RWPE2 (cell line): Measurements from ENCODE around the gene OR2W3.

Source experiments
- ATAC-seq: fragments of 200-7000 bp; cut with Tn5 transposase; 3 replicates; pipeline ENCODE4 v1.9.1; 2021; ENCODE audit warnings: low read depth
- DNase-seq: peaks from one replicate; pipeline ENCODE4 v3.0.0-alpha.2; 2020; ENCODE audit warnings: low spot score
- H3K27ac ChIP-seq: fragments of 450-650 bp; 2 replicates; pipeline ENCODE4 v1.5.1; 2017; ENCODE audit warnings: mild to moderate bottlenecking; ENCODE audit not compliant: poor library complexity, severe bottlenecking
- H3K27me3 ChIP-seq: fragments of 250-450 bp; sonication (Bioruptor Pico); 2 replicates; pipeline ENCODE4 v1.5.1; 2021; ENCODE audit warnings: mild to moderate bottlenecking, moderate library complexity; ENCODE audit not compliant: insufficient read depth, poor library complexity, severe bottlenecking
- H3K36me3 ChIP-seq: fragments of 250-450 bp; sonication (Bioruptor Pico); 2 replicates; pipeline ENCODE4 v1.5.1; 2020; ENCODE audit warnings: low read depth, mild to moderate bottlenecking, moderate library complexity
- H3K4me1 ChIP-seq: fragments of 250-450 bp; sonication (Bioruptor Pico); 2 replicates; pipeline ENCODE4 v1.5.1; 2021; ENCODE audit warnings: mild to moderate bottlenecking, moderate library complexity; ENCODE audit not compliant: insufficient read depth, poor library complexity, severe bottlenecking
- H3K4me3 ChIP-seq: fragments of 250-450 bp; sonication (Bioruptor Pico); 2 replicates; pipeline ENCODE4 v1.5.1; 2021; ENCODE audit warnings: mild to moderate bottlenecking, moderate library complexity; ENCODE audit not compliant: severe bottlenecking
- H3K9me3 ChIP-seq: fragments of 250-450 bp; sonication (Bioruptor Pico); 2 replicates; pipeline ENCODE4 v1.5.1; 2021; ENCODE audit warnings: mild to moderate bottlenecking, moderate library complexity; ENCODE audit not compliant: severe bottlenecking
- CTCF ChIP-seq: fragments of 450-650 bp; IDR thresholded peaks from one replicate; pipeline ENCODE4 v1.5.1; 2017; ENCODE audit warnings: mild to moderate bottlenecking, moderate library complexity; ENCODE audit not compliant: poor library complexity, severe bottlenecking

Gene OR2W3

DNA sequence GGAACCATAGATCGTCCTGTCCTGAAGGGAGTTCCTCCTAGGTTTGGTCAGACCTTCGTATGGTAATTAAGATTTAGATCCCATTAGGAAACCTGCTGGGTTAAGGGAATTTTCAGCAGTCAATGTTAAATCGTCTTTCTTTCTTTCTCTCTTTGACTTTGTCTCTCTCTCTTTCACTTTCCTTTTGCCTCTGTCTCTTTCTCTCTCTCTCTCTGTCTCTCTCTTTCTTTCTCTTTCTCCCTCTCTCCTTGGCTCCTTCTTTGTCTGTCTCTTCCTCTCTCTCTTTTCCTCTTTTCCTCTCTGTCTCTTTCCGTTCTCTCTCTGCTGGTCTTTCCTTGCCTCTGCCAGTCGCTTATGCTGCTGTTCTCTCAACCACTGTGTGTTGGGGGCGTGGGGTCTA, 8.7 kb downstream of the OR2W3 start:
- H3K27me3 ChIP-seq = no peaks in the 10 kb centered on the region
- no peak overlapping the region for H3K4me3 ChIP-seq
- DNase-seq = no peak
- H3K4me1 ChIP-seq = no peaks in the 10 kb centered on the region
- H3K36me3 ChIP-seq = no peaks in the 10 kb centered on the region
- no peak for TF ChIP-seq CTCF
- ATAC-seq = no peak
- no peaks in the 10 kb centered on the region for H3K9me3 ChIP-seq
- H3K27ac ChIP-seq = no peak overlapping the region

- no peak for TF ChIP-seq CTCF
- Histone ChIP-seq H3K36me3 (no peaks in the 10 kb centered on the region), H3K27ac (no peak overlapping the region), H3K4me1 (no peaks in the 10 kb centered on the region), H3K4me3 (no peak overlapping the region), H3K9me3 (no peaks in the 10 kb centered on the region), H3K27me3 (no peaks in the 10 kb centered on the region)
- DNase-seq (no peak), ATAC-seq (no peak)
Measured at GRCh38 chr1:247905181-247905580, 9.8 kb downstream of the OR2W3 start.

DNA sequence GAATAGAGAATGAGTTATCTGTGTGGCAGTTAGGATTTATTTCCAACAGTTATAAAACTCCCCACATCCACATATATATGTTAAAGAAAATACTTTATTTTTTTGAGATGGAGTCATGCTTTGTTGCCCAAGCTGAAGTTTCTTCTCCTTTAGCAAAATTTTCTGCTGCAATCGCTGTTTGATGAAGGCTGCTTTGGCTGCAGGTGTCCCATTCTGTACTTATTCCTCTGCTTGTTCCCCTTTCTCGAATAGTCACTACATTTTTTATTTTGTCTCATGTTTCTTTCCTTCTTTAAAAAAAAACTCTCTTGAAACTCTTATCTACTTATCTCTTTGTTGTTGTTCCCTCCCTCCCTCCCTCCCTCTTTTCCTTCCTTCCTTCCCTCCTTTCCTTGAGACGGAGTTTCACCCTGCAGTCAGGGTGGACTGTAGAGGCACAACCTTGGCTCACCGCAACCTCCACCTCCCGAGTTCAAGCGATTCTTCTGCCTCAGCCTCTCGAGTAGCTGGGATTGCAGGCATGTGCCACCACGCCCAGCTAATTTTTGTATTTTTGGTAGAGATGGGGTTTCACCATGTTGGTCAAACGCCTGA, 10.6 kb downstream of the OR2W3 start:
- TF ChIP-seq CTCF = no peak
- H3K4me3 ChIP-seq = no peak overlapping the region
- H3K4me1 ChIP-seq = no peaks in the 10 kb centered on the region
- H3K9me3 ChIP-seq = no peaks in the 10 kb centered on the region
- DNase-seq (no peak), ATAC-seq (no peak; the same call in 2 of the 3 replicates)
- H3K27me3 ChIP-seq = no peaks in the 10 kb centered on the region
- H3K36me3 ChIP-seq = no peaks in the 10 kb centered on the region
- no peak overlapping the region for H3K27ac ChIP-seq

DNA sequence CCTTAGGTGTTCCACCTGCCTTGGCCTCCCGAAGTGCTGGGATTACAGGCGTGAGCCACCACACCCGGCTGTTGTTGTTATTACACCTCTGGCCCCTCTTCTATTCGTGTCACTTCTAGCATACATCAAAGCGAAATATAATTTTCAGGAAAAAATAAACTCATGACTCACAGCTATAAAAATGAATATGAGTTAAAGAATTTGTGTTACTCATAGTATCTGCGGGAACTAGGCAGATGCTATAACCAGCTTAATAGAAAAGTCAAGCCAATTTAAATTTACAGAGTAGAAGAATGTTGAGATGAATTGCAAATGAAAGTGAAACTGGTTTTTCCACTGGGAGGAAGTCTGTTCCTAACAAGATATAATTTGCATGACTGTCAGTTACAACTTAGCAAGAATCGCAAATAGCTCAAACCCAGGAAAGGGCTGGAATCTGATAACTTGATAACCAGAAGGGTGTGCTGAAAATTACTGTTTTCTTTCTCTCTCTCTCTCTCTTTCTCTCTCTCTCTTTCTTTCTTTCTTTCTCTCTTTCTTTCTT, 11.2 kb downstream of the OR2W3 start:
- no peak for TF ChIP-seq CTCF
- Histone ChIP-seq H3K27ac (no peak overlapping the region), H3K4me3 (no peak overlapping the region), H3K9me3 (no peaks in the 10 kb centered on the region), H3K4me1 (no peaks in the 10 kb centered on the region), H3K36me3 (no peaks in the 10 kb centered on the region), H3K27me3 (no peaks in the 10 kb centered on the region)
- ATAC-seq (peak; percentile 98), DNase-seq (no peak)

DNA sequence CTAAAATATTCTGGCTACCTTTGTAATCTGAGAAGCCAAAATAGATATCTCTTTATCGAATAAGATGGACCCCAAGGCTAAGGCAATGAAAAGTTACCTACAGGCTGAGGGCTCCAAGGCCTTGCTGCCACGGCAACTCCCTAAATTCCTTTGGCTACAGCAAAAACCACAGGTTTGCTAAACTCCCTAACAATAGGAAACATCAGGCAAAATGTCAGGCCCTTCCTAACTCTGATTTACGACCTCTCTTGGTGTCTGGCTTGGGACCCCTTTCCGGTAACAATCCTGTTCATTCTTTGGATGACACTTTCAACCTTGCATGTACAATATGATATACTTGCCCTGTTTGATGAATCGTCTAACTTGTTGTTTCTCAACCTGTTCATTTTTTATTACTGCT, 13.4 kb downstream of the OR2W3 start:
- H3K9me3 ChIP-seq = no peaks in the 10 kb centered on the region
- H3K4me1 ChIP-seq = no peaks in the 10 kb centered on the region
- H3K27ac ChIP-seq = no peak overlapping the region
- no peak for TF ChIP-seq CTCF
- H3K36me3 ChIP-seq = no peaks in the 10 kb centered on the region
- no peak for ATAC-seq
- no peak overlapping the region for H3K4me3 ChIP-seq
- no peaks in the 10 kb centered on the region for H3K27me3 ChIP-seq
- DNase-seq = no peak
